ENCODE data around the gene BMERB1.

BMERB1 gene

GRCh38 chr16:15575293-15576049, 141.1 kb downstream of the BMERB1 start:
- DNase-seq (ENCODE audit: low read depth) = no peak
- TF ChIP-seq CTCF (IDR thresholded peaks at IDR 0.05; ENCODE audit: insufficient read depth, low read depth, low read length, missing control alignments) = no peak

GRCh38 chr16:15576960-15577958, 142.9 kb downstream of the BMERB1 start:
- no peak overlapping the region for H3K4me3 ChIP-seq (ENCODE audit: low read length)
- TF ChIP-seq CTCF (IDR thresholded peaks at IDR 0.05; ENCODE audit: insufficient read depth, low read depth, low read length, missing control alignments) = no peak
- no peak for DNase-seq (ENCODE audit: low read depth)

More at GRCh38 chr16:15575293-15576049, 141.1 kb downstream of the BMERB1 start:
- H3K4me3 ChIP-seq (ENCODE audit: low read length) = no peak overlapping the region

- no peak for TF ChIP-seq CTCF (IDR thresholded peaks at IDR 0.05; ENCODE audit: insufficient read depth, low read depth, low read length, missing control alignments)
- no peak for DNase-seq (ENCODE audit: low read depth)
Observed at GRCh38 chr16:15578824-15579223, 144.4 kb downstream of the BMERB1 start.

GRCh38 chr16:15581127-15581815, 146.9 kb downstream of the BMERB1 start:
- no peak overlapping the region for H3K4me3 ChIP-seq (ENCODE audit: low read length)
- no peak for TF ChIP-seq CTCF (IDR thresholded peaks at IDR 0.05; ENCODE audit: insufficient read depth, low read depth, low read length, missing control alignments)
- DNase-seq (ENCODE audit: low read depth) = no peak

More at GRCh38 chr16:15578824-15579223, 144.4 kb downstream of the BMERB1 start:
- H3K4me3 ChIP-seq (ENCODE audit: low read length) = no peak overlapping the region

- TF ChIP-seq CTCF (IDR thresholded peaks at IDR 0.05; ENCODE audit: insufficient read depth, low read depth, low read length, missing control alignments) = no peak
- no peak overlapping the region for H3K4me3 ChIP-seq (ENCODE audit: low read length)
- DNase-seq (ENCODE audit: low read depth) = no peak
Observed at GRCh38 chr16:15583526-15583925, 149.1 kb downstream of the BMERB1 start.

- no peak overlapping the region for H3K4me3 ChIP-seq (ENCODE audit: low read length)
- no peak for DNase-seq (ENCODE audit: low read depth)
- TF ChIP-seq CTCF (IDR thresholded peaks at IDR 0.05; ENCODE audit: insufficient read depth, low read depth, low read length, missing control alignments) = no peak
Observed at GRCh38 chr16:15585956-15586355, 151.6 kb downstream of the BMERB1 start.
